WTC11 (cell line): ENCODE measurements around the gene LIPN. TPM values are rescaled to one million over a fixed set of nuclear protein-coding genes. Genes with fewer than 3 reads are reported as not detected.
"Not testable (repeated sequence)": the region's sequence is repeated elsewhere in the genome, so short reads cannot be mapped to it uniquely, and the experiment has no call there.

Experiments
- ATAC-seq: fragments of 200-7000 bp; cut with Tn5 transposase; 2 replicates; pipeline ENCODE4 v1.10.0; 2021; ENCODE audit warnings: mild to moderate bottlenecking, moderate library complexity
- CTCF ChIA-PET: fragments of 300-600 bp; sonication (Branson Sonifier 250); formaldehyde crosslinking; loops from one replicate; lab custom pipeline; 2021; ENCODE audit warnings: antibody characterized with exemption; lab: Charles Lee
- POLR2A ChIA-PET: fragments of 350-600 bp; sonication (Branson Sonifier 250); formaldehyde crosslinking; loops from one replicate; lab custom pipeline; 2021; ENCODE audit warnings: antibody characterized with exemption; lab: Charles Lee
- DNase-seq: peaks from one replicate; pipeline ENCODE4 v3.0.0; 2021; ENCODE audit warnings: low spot score
- H3K27ac Mint-ChIP-seq: 2 replicates; pipeline ENCODE4 v1.8.0; 2021; ENCODE audit warnings: mixed read lengths
- H3K27me3 Mint-ChIP-seq: 2 replicates; pipeline ENCODE4 v1.8.0; 2021; ENCODE audit warnings: low read depth, mild to moderate bottlenecking, moderate library complexity, mixed read lengths
- H3K36me3 Mint-ChIP-seq: 2 replicates; pipeline ENCODE4 v1.8.0; 2021; ENCODE audit warnings: mixed read lengths
- H3K4me1 Mint-ChIP-seq: 2 replicates; pipeline ENCODE4 v1.8.0; 2022; ENCODE audit warnings: mixed read lengths
- H3K4me3 Mint-ChIP-seq: 2 replicates; pipeline ENCODE4 v1.8.0; 2021; ENCODE audit warnings: mild to moderate bottlenecking, moderate library complexity, mixed read lengths
- H3K9me3 Mint-ChIP-seq: 2 replicates; pipeline ENCODE4 v1.8.0; 2021; ENCODE audit warnings: mixed read lengths
- CREM ChIP-seq: sonication (generic); formaldehyde crosslinking; IDR thresholded peaks from 2 replicates; pipeline ENCODE4 v1.8.1; 2022; ENCODE audit warnings: mild to moderate bottlenecking, missing genetic modification reagents, moderate library complexity
- ELF4 ChIP-seq: sonication (generic); formaldehyde crosslinking; IDR thresholded peaks from 2 replicates; pipeline ENCODE4 v1.8.1; 2022; ENCODE audit warnings: low read depth, mild to moderate bottlenecking, moderate library complexity, missing genetic modification reagents
- EMX1 ChIP-seq: fragments of 250-450 bp; sonication (Bioruptor Pico); IDR thresholded peaks from 2 replicates; pipeline ENCODE4 v1.8.0; 2021; ENCODE audit warnings: mild to moderate bottlenecking
- HMGA2 ChIP-seq: fragments of 250-450 bp; sonication (Bioruptor Pico); IDR thresholded peaks from 2 replicates; pipeline ENCODE4 v1.4.0; 2021; ENCODE audit warnings: mild to moderate bottlenecking, moderate library complexity
- JAZF1 ChIP-seq: fragments of 250-450 bp; sonication (Bioruptor Pico); IDR thresholded peaks from 2 replicates; pipeline ENCODE4 v1.9.0; 2021; ENCODE audit warnings: moderate library complexity, mild to moderate bottlenecking, inconsistent platforms
- NFYB ChIP-seq: sonication (generic); formaldehyde crosslinking; conservative IDR thresholded peaks from 2 replicates; pipeline ENCODE4 v1.8.0; 2022; ENCODE audit warnings: low read depth, missing genetic modification reagents
- RELA ChIP-seq: sonication (generic); formaldehyde crosslinking; IDR thresholded peaks from 2 replicates; pipeline ENCODE4 v1.8.1; 2022; ENCODE audit warnings: missing genetic modification reagents, mild to moderate bottlenecking, borderline replicate concordance
- SMAD3 ChIP-seq: sonication (generic); formaldehyde crosslinking; IDR thresholded peaks from 2 replicates; pipeline ENCODE4 v1.8.0; 2022; ENCODE audit warnings: missing genetic modification reagents, mild to moderate bottlenecking, borderline replicate concordance
- TEAD4 ChIP-seq: sonication (generic); formaldehyde crosslinking; IDR thresholded peaks from 2 replicates; pipeline ENCODE4 v1.8.0; 2022; ENCODE audit warnings: mild to moderate bottlenecking, missing genetic modification reagents
- ZNF121 ChIP-seq: sonication (generic); formaldehyde crosslinking; IDR thresholded peaks from 2 replicates; pipeline ENCODE4 v1.8.0; 2023; ENCODE audit warnings: missing genetic modification reagents
- ZNF138 ChIP-seq: sonication (generic); formaldehyde crosslinking; conservative IDR thresholded peaks from 2 replicates; pipeline ENCODE4 v1.8.1; 2022; ENCODE audit warnings: mild to moderate bottlenecking, moderate library complexity, missing genetic modification reagents
- total RNA-seq: library from RNA; stranded (reverse); gene quantifications from 3 replicates; pipeline ENCODE4 v1.2.3, GENCODE V29; 2021
- TF ChIP-seq, protein P1 (sequence below): sonication (generic); formaldehyde crosslinking; IDR thresholded peaks from 2 replicates; pipeline ENCODE4 v1.8.1; 2022; ENCODE audit warnings: mild to moderate bottlenecking, missing genetic modification reagents, moderate library complexity, borderline replicate concordance
- TF ChIP-seq, protein P2 (sequence below): fragments of 250-450 bp; sonication (Bioruptor Pico); IDR thresholded peaks from 2 replicates; pipeline ENCODE4 v1.9.0; 2021; ENCODE audit warnings: mild to moderate bottlenecking
- TF ChIP-seq, protein P3 (sequence below): fragments of 250-450 bp; sonication (Bioruptor Pico); IDR thresholded peaks from 2 replicates; pipeline ENCODE4 v2.1.2; 2022; ENCODE audit warnings: mild to moderate bottlenecking, moderate library complexity
- TF ChIP-seq, protein P4 (sequence below): sonication (generic); formaldehyde crosslinking; IDR thresholded peaks from 2 replicates; pipeline ENCODE4 v1.8.0; 2023; ENCODE audit warnings: missing genetic modification reagents
- TF ChIP-seq, protein P5 (sequence below): sonication (generic); formaldehyde crosslinking; IDR thresholded peaks from 2 replicates; pipeline ENCODE4 v1.8.0; 2022; ENCODE audit warnings: mild to moderate bottlenecking, missing genetic modification reagents
- TF ChIP-seq, protein P6 (sequence below): fragments of 250-450 bp; sonication (Bioruptor Pico); conservative IDR thresholded peaks from 2 replicates; pipeline ENCODE4 v1.9.0; 2021; ENCODE audit warnings: mild to moderate bottlenecking
- TF ChIP-seq, protein P7 (sequence below): sonication (generic); formaldehyde crosslinking; IDR thresholded peaks from 2 replicates; pipeline ENCODE4 v1.8.0; 2022; ENCODE audit warnings: mild to moderate bottlenecking, missing genetic modification reagents
- TF ChIP-seq, protein P8 (sequence below): fragments of 250-450 bp; sonication (Bioruptor Pico); IDR thresholded peaks from 2 replicates; pipeline ENCODE4 v1.8.0; 2021; ENCODE audit warnings: mild to moderate bottlenecking
- TF ChIP-seq, protein P9 (sequence below): sonication (generic); formaldehyde crosslinking; IDR thresholded peaks from 2 replicates; pipeline ENCODE4 v1.8.1; 2023; ENCODE audit warnings: mild to moderate bottlenecking, missing genetic modification reagents
- TF ChIP-seq, protein P10 (sequence below): fragments of 250-450 bp; sonication (Bioruptor Pico); IDR thresholded peaks from 2 replicates; pipeline ENCODE4 v1.9.0; 2021; ENCODE audit warnings: moderate library complexity, mild to moderate bottlenecking, inconsistent platforms, borderline replicate concordance

The LIPN gene
- total RNA-seq, 1 experiment from 2014 or later: not detected

DNA sequence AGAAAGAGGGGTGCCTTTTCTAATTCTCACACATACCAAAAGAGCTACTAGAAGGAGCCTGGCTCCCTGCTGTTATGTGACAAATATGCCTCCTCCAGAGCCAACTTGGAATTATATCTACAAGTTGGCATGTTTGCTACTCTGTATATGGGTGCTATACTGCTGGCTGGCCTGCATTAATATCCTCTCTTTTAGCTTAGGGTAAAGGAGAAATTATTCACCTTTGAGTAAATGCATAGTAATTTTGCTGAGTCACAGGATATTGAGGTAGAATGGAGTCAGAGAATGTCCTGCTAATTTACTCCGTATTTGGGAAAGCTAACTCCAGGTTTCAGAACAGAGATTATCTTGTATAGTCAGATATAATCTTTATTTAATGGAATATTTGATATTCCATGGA is 24.2 kb upstream of the LIPN start (continued):
- TF ChIP-seq, protein P1, sequence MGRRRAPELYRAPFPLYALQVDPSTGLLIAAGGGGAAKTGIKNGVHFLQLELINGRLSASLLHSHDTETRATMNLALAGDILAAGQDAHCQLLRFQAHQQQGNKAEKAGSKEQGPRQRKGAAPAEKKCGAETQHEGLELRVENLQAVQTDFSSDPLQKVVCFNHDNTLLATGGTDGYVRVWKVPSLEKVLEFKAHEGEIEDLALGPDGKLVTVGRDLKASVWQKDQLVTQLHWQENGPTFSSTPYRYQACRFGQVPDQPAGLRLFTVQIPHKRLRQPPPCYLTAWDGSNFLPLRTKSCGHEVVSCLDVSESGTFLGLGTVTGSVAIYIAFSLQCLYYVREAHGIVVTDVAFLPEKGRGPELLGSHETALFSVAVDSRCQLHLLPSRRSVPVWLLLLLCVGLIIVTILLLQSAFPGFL (CRISPR knock-in tag): no peak
- TF ChIP-seq SMAD3 (CRISPR knock-in tag) (no peak), RELA (no peak), JAZF1 (CRISPR knock-in tag) (no peak), NFYB (CRISPR knock-in tag) (no peak)
- TF ChIP-seq, protein P2, sequence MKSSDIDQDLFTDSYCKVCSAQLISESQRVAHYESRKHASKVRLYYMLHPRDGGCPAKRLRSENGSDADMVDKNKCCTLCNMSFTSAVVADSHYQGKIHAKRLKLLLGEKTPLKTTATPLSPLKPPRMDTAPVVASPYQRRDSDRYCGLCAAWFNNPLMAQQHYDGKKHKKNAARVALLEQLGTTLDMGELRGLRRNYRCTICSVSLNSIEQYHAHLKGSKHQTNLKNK (CRISPR knock-in tag): no peak
- TF ChIP-seq, protein P3, sequence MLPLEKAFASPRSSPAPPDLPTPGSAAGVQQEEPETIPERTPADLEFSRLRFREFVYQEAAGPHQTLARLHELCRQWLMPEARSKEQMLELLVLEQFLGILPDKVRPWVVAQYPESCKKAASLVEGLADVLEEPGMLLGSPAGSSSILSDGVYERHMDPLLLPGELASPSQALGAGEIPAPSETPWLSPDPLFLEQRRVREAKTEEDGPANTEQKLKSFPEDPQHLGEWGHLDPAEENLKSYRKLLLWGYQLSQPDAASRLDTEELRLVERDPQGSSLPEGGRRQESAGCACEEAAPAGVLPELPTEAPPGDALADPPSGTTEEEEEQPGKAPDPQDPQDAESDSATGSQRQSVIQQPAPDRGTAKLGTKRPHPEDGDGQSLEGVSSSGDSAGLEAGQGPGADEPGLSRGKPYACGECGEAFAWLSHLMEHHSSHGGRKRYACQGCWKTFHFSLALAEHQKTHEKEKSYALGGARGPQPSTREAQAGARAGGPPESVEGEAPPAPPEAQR: no peak
- TF ChIP-seq, protein P4, sequence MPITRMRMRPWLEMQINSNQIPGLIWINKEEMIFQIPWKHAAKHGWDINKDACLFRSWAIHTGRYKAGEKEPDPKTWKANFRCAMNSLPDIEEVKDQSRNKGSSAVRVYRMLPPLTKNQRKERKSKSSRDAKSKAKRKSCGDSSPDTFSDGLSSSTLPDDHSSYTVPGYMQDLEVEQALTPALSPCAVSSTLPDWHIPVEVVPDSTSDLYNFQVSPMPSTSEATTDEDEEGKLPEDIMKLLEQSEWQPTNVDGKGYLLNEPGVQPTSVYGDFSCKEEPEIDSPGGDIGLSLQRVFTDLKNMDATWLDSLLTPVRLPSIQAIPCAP (CRISPR knock-in tag): no peak
- TF ChIP-seq, protein P5, sequence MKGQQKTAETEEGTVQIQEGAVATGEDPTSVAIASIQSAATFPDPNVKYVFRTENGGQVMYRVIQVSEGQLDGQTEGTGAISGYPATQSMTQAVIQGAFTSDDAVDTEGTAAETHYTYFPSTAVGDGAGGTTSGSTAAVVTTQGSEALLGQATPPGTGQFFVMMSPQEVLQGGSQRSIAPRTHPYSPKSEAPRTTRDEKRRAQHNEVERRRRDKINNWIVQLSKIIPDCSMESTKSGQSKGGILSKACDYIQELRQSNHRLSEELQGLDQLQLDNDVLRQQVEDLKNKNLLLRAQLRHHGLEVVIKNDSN (CRISPR knock-in tag): no peak
- TF ChIP-seq, all 79 proteins: peak for 0

DNA sequence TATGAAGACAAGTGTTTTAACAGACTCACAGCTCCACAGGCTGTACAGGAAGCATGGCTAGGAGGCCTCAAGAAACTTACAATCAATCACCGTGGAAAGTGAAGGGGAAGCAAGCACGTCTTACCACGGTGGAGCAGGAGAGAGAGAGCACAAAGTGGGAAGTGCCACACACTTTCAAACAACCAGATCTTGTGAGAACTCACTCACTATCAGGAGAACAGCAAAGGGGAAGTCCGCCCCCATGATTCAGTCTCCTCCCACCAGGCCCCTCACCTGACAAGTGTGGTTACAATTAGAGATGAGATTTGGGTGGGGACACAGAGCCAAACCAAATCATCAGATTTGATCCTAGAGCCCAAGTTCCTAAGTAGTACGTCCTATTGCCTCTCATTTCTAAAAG is 17.9 kb upstream of the LIPN start:
- CTCF ChIA-PET: interaction anchor here (9.2 kb wide), 1 partner anchor 12 kb away, joined by 77 read pairs; no protein-coding TSS in a partner anchor
- ATAC-seq, H3K4me3 Mint-ChIP-seq, DNase-seq, H3K27ac Mint-ChIP-seq, POLR2A ChIA-PET, H3K36me3 Mint-ChIP-seq, H3K4me1 Mint-ChIP-seq: not testable (repeated sequence)
- Mint-ChIP-seq H3K27me3 (peaks cover 19% of the 10 kb centered on the region), H3K9me3 (peaks cover 18% of the 10 kb centered on the region)

DNA sequence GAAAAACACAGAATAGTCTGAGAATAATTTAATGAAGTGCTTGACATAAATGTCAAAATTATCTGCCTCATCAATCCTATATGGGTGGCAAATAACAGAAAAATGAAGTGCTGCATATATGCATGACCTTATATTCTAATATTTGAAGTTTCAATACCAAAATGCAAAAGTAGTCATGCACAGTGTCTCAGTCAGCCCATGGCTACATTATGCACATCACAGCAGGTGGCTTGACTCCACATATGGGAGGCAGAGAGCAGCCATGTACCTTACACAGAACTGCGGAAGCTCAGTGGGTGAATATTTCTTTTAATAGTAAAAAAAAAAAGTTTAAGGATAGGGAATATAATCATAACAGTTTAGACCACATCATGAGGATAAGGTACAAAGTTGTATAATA is 17.4 kb upstream of the LIPN start:
- peaks cover 21% of the 10 kb centered on the region for H3K9me3 Mint-ChIP-seq
- DNase-seq: no peak
- no peaks in the 10 kb centered on the region for H3K4me1 Mint-ChIP-seq
- no peak overlapping the region for H3K27ac Mint-ChIP-seq
- ATAC-seq: no peak
- H3K36me3 Mint-ChIP-seq: peaks cover 4% of the 10 kb centered on the region; the same call in 1 of the 2 replicates
- ChIA-PET CTCF (interaction anchor here (9.2 kb wide), 1 partner anchor 13 kb away, joined by 77 read pairs; no protein-coding TSS in a partner anchor), POLR2A (no interaction called here)
- no peak overlapping the region for H3K4me3 Mint-ChIP-seq
- peaks cover 18% of the 10 kb centered on the region for H3K27me3 Mint-ChIP-seq
- TF ChIP-seq, protein P6, sequence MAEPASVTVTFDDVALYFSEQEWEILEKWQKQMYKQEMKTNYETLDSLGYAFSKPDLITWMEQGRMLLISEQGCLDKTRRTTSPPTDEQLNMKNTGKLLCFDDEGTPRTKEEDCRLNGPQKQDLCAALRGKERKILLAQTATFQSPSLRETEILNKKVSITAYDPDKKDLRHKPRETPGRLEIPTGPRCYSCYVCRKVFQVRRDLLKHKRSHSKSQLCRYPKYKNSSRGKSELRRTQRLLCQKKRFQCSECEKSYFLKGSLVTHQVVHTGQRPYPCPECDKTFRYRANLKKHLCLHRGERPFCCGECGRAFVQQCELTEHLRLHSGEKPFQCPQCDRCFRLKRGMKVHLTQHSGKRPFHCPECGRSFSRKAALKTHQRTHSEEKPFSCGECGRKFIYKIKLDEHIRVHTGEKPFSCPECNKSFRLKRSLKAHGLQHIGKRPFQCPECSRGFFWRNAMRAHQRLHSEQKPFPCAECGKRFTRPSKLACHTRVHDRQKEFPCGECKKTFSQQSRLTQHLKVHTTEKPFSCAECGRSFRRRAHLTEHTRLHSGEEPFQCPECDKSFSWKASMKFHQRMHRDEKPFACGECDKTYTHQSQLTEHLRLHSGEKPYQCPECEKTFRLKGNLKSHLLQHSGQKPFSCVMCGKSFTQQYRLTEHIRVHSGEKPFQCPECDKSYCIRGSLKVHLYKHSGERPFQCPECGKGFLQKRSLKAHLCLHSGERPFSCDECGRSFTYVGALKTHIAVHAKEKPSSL (CRISPR knock-in tag): no peak
- TF ChIP-seq EMX1 (CRISPR knock-in tag) (no peak), TEAD4 (CRISPR knock-in tag) (no peak), ELF4 (no peak), ZNF138 (CRISPR knock-in tag) (no peak), JAZF1 (CRISPR knock-in tag) (no peak), HMGA2 (CRISPR knock-in tag) (no peak), ZNF121 (CRISPR knock-in tag) (no peak), CREM (CRISPR knock-in tag) (no peak)
- TF ChIP-seq, protein P7, sequence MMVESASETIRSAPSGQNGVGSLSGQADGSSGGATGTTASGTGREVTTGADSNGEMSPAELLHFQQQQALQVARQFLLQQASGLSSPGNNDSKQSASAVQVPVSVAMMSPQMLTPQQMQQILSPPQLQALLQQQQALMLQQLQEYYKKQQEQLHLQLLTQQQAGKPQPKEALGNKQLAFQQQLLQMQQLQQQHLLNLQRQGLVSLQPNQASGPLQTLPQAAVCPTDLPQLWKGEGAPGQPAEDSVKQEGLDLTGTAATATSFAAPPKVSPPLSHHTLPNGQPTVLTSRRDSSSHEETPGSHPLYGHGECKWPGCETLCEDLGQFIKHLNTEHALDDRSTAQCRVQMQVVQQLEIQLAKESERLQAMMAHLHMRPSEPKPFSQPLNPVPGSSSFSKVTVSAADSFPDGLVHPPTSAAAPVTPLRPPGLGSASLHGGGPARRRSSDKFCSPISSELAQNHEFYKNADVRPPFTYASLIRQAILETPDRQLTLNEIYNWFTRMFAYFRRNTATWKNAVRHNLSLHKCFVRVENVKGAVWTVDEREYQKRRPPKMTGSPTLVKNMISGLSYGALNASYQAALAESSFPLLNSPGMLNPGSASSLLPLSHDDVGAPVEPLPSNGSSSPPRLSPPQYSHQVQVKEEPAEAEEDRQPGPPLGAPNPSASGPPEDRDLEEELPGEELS (CRISPR knock-in tag): no peak
- TF ChIP-seq, protein P8, sequence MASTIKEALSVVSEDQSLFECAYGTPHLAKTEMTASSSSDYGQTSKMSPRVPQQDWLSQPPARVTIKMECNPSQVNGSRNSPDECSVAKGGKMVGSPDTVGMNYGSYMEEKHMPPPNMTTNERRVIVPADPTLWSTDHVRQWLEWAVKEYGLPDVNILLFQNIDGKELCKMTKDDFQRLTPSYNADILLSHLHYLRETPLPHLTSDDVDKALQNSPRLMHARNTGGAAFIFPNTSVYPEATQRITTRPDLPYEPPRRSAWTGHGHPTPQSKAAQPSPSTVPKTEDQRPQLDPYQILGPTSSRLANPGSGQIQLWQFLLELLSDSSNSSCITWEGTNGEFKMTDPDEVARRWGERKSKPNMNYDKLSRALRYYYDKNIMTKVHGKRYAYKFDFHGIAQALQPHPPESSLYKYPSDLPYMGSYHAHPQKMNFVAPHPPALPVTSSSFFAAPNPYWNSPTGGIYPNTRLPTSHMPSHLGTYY (CRISPR knock-in tag): no peak
- TF ChIP-seq, protein P9, sequence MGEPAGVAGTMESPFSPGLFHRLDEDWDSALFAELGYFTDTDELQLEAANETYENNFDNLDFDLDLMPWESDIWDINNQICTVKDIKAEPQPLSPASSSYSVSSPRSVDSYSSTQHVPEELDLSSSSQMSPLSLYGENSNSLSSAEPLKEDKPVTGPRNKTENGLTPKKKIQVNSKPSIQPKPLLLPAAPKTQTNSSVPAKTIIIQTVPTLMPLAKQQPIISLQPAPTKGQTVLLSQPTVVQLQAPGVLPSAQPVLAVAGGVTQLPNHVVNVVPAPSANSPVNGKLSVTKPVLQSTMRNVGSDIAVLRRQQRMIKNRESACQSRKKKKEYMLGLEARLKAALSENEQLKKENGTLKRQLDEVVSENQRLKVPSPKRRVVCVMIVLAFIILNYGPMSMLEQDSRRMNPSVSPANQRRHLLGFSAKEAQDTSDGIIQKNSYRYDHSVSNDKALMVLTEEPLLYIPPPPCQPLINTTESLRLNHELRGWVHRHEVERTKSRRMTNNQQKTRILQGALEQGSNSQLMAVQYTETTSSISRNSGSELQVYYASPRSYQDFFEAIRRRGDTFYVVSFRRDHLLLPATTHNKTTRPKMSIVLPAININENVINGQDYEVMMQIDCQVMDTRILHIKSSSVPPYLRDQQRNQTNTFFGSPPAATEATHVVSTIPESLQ (CRISPR knock-in tag): no peak
- TF ChIP-seq, protein P10, sequence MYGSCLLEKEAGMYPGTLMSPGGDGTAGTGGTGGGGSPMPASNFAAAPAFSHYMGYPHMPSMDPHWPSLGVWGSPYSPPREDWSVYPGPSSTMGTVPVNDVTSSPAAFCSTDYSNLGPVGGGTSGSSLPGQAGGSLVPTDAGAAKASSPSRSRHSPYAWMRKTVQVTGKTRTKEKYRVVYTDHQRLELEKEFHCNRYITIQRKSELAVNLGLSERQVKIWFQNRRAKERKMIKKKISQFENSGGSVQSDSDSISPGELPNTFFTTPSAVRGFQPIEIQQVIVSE (CRISPR knock-in tag): no peak
